GM10266 (cell line): ENCODE data around the gene SCOC.

Experiments used
- DNase-seq: peaks from one replicate; pipeline ENCODE4 v3.0.0; 2012; ENCODE audit errors: extremely low spot score
- TF ChIP-seq, protein P1 (sequence below): IDR thresholded peaks from 2 replicates; pipeline ENCODE4 v1.5.1; 2012; ENCODE audit warnings: mild to moderate bottlenecking, low read depth; ENCODE audit not compliant: control insufficient read depth, insufficient read depth; ENCODE audit errors: missing control alignments

SCOC gene

DNA sequence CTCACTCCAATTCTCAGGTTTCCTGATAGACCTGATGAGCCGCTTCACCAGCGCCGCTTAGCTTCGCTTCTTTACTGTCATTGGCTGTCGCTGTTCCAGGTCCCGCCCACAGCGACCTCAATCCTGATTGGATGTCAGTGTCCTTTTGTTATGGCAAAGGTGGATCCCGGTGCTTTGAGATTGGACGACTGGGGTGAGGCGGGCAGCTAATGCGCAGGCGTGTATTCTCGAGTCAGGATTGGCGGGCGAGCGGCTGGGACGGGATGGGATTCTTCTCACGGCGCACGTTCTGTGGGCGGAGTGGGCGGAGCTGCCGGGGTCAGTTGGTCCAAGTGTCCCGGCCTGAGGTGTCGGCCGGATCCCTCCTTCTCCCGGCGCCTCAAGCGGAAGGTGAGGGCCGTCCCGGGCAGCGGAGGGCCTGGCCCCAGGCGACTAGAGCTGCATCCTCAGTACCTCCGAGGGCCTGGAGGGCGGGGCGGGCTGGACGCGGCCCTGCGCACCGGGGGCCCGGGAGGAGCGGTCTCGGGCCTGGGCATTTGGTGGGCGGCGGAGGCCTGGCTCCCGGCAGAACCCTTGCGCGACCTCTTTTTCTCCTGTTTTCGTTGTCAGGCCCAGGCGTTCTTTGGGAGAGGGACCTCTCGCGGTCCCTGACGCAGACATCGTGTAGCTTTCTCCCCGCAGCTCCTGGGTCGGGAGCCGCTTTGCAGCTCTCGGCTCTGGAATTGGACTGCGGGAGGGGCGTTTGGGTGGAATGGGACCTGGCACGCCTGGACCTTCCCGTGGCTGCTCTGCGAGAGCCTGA is at the start of gene SCOC:
Gene SCOC (plus strand): TSS at position 319 of the 802 bp plus-strand sequence. CDS start 5,525 bp downstream, outside the sequence.
- TF ChIP-seq, protein P1, sequence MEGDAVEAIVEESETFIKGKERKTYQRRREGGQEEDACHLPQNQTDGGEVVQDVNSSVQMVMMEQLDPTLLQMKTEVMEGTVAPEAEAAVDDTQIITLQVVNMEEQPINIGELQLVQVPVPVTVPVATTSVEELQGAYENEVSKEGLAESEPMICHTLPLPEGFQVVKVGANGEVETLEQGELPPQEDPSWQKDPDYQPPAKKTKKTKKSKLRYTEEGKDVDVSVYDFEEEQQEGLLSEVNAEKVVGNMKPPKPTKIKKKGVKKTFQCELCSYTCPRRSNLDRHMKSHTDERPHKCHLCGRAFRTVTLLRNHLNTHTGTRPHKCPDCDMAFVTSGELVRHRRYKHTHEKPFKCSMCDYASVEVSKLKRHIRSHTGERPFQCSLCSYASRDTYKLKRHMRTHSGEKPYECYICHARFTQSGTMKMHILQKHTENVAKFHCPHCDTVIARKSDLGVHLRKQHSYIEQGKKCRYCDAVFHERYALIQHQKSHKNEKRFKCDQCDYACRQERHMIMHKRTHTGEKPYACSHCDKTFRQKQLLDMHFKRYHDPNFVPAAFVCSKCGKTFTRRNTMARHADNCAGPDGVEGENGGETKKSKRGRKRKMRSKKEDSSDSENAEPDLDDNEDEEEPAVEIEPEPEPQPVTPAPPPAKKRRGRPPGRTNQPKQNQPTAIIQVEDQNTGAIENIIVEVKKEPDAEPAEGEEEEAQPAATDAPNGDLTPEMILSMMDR: peak; percentile 1
- DNase-seq: peak; percentile 96

DNA sequence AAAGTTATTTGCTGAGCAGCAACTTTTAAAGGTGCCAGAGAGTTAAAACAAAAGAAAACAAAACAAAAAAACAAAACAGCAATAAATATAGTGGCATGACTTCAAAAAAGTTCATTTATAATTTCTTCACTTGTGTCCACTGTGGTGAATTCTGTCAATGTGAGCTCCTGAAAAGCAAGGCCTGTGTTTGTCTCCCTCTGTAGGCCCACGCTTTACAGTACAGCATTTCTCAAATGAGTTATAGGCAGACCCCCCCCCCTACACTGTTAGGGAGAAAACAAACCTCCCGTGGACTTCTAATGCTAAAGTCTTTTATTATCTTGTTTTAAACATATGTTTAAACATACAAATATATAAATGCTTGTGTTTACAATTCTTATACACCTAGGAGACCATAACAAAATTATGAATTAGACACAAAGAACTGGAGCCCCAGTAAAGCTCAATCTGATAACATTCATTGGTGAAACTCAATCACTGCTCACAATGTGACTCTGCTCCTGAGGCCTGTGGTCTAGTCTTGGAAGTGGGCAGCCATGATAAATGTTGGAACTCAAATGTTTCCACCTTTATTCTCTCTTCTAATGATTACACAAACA is 47.0 kb upstream of the SCOC start:
- TF ChIP-seq, protein P1: no peak
- DNase-seq: no peak

DNA sequence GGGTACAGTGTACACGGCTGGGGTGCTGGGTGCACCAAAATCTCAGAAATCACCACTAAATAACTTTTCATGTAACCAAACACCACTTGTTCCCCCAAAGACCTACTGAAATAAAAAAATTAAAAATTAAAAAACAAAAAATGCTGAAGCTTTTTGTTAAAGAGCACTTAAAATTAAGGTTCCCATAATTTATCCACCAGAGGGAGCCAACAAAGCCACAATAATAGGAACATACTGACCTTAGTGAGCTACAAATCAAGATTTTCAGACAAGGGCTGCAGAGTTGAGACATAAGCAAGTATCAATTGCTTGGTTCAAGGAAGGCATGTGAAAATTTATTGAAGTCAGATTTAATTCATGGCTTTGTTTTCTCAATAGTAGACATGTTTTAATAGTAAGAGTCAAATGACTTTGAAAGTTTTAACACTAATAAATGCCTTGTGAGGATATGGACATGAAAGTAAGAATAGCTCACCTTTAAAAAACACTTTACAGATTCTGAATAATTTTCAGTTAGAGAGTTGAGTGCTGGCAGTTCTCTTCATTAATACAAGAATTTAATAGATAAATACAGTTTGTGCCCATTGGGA is 43.0 kb upstream of the SCOC start:
- no peak for DNase-seq
- TF ChIP-seq, protein P1: peak; percentile 33

DNA sequence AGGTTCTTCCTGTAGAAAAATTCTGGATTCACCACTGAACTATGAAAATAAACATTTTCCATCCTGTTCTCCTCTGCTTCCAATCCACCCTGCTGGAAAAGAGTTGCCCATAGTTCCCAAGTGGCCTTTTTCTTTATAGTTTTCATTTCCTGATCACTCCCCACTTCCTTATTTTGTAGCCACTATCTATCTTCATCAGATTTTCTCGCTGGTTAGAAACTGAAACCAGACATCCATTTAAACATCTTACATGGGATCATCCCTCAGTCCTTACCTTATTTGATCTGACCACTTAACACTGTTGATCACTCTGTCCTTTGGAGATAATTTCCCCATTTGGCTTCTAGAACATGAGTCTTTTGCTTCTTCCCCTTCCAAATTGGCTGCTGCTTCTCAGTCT is 42.2 kb upstream of the SCOC start:
- DNase-seq: no peak
- TF ChIP-seq, protein P1: no peak

DNA sequence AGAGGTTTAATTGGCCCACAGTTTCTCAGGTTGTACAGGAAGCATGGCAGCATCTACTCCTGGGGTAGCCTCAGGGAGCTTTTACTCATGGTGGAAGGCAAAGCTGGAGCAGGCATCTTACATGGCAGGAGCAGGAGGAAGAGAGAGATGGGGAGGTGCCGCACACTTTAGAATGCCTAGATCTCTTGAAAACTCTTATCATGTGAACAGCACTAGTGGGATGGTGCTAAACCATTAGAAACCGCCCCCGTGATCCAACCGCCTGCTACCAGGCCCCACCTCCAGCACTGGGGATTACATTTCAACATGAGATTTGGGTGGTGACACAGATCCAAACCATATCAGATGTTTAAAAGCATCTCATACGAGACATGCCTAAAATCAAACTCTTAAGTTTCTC is 41.6 kb upstream of the SCOC start:
- TF ChIP-seq, protein P1: no peak
- DNase-seq: no peak

DNA sequence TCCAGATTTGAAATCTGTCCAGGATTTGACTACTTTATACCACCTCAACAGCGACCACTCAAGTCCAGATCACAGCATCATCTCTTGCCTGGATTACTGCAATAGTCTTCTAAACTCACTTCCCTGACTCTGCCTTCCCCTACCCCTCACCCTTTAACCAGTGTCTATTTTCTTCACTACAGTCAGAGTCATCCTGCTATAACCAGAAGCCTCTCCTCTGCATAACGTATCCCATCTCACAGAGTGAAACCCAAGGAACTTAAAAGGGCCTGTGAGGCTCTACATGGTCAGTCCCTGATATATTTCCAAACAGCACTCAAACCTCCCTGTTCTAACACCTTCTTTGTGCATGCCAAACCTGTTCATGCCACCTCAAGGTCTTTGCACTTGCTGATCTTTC is 40.7 kb upstream of the SCOC start:
- TF ChIP-seq, protein P1: no peak
- no peak for DNase-seq

DNA sequence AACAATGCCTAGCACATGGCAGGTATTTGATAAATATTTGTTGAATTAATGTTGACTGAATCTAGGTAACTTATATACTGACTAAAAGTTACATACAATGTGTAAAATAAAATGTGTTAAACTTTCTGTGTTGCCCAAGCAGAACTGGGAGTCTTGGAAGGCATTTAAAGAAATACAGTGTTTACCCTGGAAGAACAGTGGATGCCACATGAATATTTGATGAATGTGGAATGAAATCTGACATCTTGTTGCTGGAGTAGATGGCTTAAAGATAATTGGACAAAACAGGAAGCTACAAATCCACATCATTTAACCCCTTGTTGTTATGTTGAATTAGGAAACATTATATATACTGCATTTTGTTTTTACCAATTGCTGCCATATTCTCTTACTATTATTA is 39.9 kb upstream of the SCOC start:
- TF ChIP-seq, protein P1: no peak
- DNase-seq: no peak
